HEK293 (cell line): ENCODE measurements around the gene KIAA1328.

ENCODE experiments used
- TRIM28 ChIP-seq: IDR thresholded peaks from 2 replicates; pipeline ENCODE4 v1.6.1; 2011; ENCODE audit warnings: low read length, control low read depth, borderline replicate concordance
- ZNF24 ChIP-seq: fragments of 450-650 bp; formaldehyde crosslinking; IDR thresholded peaks from 2 replicates; pipeline ENCODE4 v1.5.1; 2016; ENCODE audit warnings: missing biosample characterization, missing genetic modification characterization
- TF ChIP-seq, protein P1 (sequence below): fragments of 450-650 bp; formaldehyde crosslinking; IDR thresholded peaks from 2 replicates; pipeline ENCODE4 v1.5.1; 2016; ENCODE audit warnings: missing biosample characterization, missing genetic modification characterization

DNA sequence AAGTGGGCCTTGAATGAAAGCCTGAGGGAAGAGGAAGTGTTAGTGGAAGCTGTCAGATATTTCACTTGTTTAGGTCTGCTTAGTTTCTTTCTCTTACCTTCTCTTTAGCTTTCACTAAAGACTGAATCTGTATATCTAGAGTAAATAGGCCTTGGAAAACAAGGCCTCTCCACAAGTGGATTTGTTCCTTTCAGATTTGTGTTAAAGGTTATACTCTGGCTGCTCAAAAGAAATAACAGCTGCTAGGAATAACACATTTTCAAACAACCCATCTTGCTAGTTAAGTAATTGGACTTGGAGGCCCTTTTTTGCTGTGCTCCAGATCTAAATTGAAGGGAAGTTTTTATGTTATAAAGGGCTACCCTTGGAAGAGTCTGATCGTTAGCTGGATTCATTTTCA is 236.3 kb downstream of the KIAA1328 start:
- TF ChIP-seq TRIM28: no peak
- TF ChIP-seq, protein P1, sequence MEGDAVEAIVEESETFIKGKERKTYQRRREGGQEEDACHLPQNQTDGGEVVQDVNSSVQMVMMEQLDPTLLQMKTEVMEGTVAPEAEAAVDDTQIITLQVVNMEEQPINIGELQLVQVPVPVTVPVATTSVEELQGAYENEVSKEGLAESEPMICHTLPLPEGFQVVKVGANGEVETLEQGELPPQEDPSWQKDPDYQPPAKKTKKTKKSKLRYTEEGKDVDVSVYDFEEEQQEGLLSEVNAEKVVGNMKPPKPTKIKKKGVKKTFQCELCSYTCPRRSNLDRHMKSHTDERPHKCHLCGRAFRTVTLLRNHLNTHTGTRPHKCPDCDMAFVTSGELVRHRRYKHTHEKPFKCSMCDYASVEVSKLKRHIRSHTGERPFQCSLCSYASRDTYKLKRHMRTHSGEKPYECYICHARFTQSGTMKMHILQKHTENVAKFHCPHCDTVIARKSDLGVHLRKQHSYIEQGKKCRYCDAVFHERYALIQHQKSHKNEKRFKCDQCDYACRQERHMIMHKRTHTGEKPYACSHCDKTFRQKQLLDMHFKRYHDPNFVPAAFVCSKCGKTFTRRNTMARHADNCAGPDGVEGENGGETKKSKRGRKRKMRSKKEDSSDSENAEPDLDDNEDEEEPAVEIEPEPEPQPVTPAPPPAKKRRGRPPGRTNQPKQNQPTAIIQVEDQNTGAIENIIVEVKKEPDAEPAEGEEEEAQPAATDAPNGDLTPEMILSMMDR (tag by site-specific recombination): no peak
- no peak for TF ChIP-seq ZNF24 (tag by site-specific recombination)
